Heart left ventricle (tissue), 13 donors: Measurements from ENCODE around the gene DSCAML1.

Source experiments
- CTCF ChIP-seq, 12 donors: fragments of 200-600 bp; sonication (generic) in 4 of 12; IDR thresholded peaks; one replicate each; pipeline versions ENCODE4 v1.5.0 to v1.8.0; 2018 to 2022; ENCODE audit warnings: antibody characterized with exemption in 12 of 12, mild to moderate bottlenecking in 5 of 12
- POLR2A ChIP-seq, 2 donors: fragments of 450-650 bp; IDR thresholded peaks; one replicate each; pipeline ENCODE4 v1.6.1; 2017; ENCODE audit warnings: antibody characterized with exemption in 2 of 2, mild to moderate bottlenecking in 2 of 2, moderate library complexity in 2 of 2
- donor health status: ischemic (EF 13 %, LVEDD 7.1; RV severe dilation, severe dysfunction).
- donor health status: DM: no; HTN: yes; CAD: no.
- donor health status: DM: no; HTN: no; CAD: no.
- donor health status: ischemic (EF 25% LVEDD 6.9; RV normal size, moderate dysfunction).
- donor health status: ischemic (EF 25% LVEDD 5.7; RV mildly dilated, moderate dysfunction).
- donor health status: ischemic (EF 35%, LVEDD 5.7; RV mildly dilated, moderate dysfunction).
- donor health status: nonischemic (EF 11% LVEDD 7.7; RV severe dilation, severe dysfunction).
- donor health status: DM: yes; HTN: yes; CAD: no.
- donor health status: PGD.
- donor health status: ischemic (EF 29% LVEDD 5.4; RV normal size, mild dysfunction).
- donor health status: nonischemic (EF 23%, LVEDD 6.1; RV moderate dilation, normal function).

GRCh38 chr11:117442869-117443239, 354.2 kb downstream of the DSCAML1 start:
- no peak for TF ChIP-seq POLR2A (IDR thresholded peaks at IDR 0.05)
- TF ChIP-seq CTCF (IDR thresholded peaks at IDR 0.05), result no peak
